HepG2 (cell line): ENCODE data around the gene NUDT22. TPM values are rescaled to one million over a fixed set of nuclear protein-coding genes. Genes with fewer than 3 reads are reported as not detected.

Experiments used
- ARID2 ChIP-seq: sonication (generic); formaldehyde crosslinking; IDR thresholded peaks from 2 replicates; pipeline ENCODE4 v1.8.1; 2022; ENCODE audit warnings: mild to moderate bottlenecking, missing genetic modification reagents, borderline replicate concordance
- DR1 ChIP-seq: sonication (generic); formaldehyde crosslinking; IDR thresholded peaks from 2 replicates; pipeline ENCODE4 v1.8.0; 2021; ENCODE audit warnings: mild to moderate bottlenecking, missing genetic modification reagents, inconsistent platforms
- ELF1 ChIP-seq: sonication (generic); formaldehyde crosslinking; IDR thresholded peaks from 2 replicates; pipeline ENCODE4 v1.4.0; 2020; ENCODE audit warnings: missing genetic modification reagents
- HHEX ChIP-seq: IDR thresholded peaks from 2 replicates; pipeline ENCODE4 v1.6.1; 2016; ENCODE audit warnings: control low read depth
- JDP2 ChIP-seq: sonication (generic); formaldehyde crosslinking; IDR thresholded peaks from 2 replicates; pipeline ENCODE4 v1.8.1; 2022; ENCODE audit warnings: missing genetic modification reagents, borderline replicate concordance
- KAT8 ChIP-seq: IDR thresholded peaks from 2 replicates; pipeline ENCODE4 v1.6.1; 2016; ENCODE audit warnings: missing genetic modification reagents, missing compliant biosample characterization
- MTA3 ChIP-seq: sonication (generic); formaldehyde crosslinking; IDR thresholded peaks from 2 replicates; pipeline ENCODE4 v1.4.0; 2020; ENCODE audit warnings: missing genetic modification reagents
- PITX1 ChIP-seq: sonication (generic); formaldehyde crosslinking; IDR thresholded peaks from 2 replicates; pipeline ENCODE4 v1.5.1; 2020; ENCODE audit warnings: mild to moderate bottlenecking, missing genetic modification reagents
- RORA ChIP-seq: sonication (generic); formaldehyde crosslinking; IDR thresholded peaks from 2 replicates; pipeline ENCODE4 v1.5.0; 2020; ENCODE audit warnings: mild to moderate bottlenecking, missing genetic modification reagents, moderate library complexity
- SCMH1 ChIP-seq: sonication (generic); formaldehyde crosslinking; IDR thresholded peaks from 2 replicates; pipeline ENCODE4 v1.9.0; 2021; ENCODE audit warnings: missing genetic modification reagents, mild to moderate bottlenecking, borderline replicate concordance
- TAF15 ChIP-seq: fragments of 200-400 bp; formaldehyde crosslinking; IDR thresholded peaks from one replicate; pipeline ENCODE4 v1.6.1; 2018; ENCODE audit warnings: mild to moderate bottlenecking, low read depth, low read length; ENCODE audit not compliant: poor library complexity, severe bottlenecking
- TBX2 ChIP-seq: sonication (generic); formaldehyde crosslinking; IDR thresholded peaks from 2 replicates; pipeline ENCODE4 v1.5.0; 2020; ENCODE audit warnings: missing genetic modification reagents, mild to moderate bottlenecking, borderline replicate concordance
- TP53 ChIP-seq: sonication (generic); formaldehyde crosslinking; conservative IDR thresholded peaks from 2 replicates; pipeline ENCODE4 v1.4.0; 2020; ENCODE audit warnings: missing genetic modification reagents
- WIZ ChIP-seq: sonication (generic); formaldehyde crosslinking; IDR thresholded peaks from 2 replicates; pipeline ENCODE4 v1.5.1; 2020; ENCODE audit warnings: mild to moderate bottlenecking, missing genetic modification reagents
- ZNF138 ChIP-seq: sonication (generic); formaldehyde crosslinking; IDR thresholded peaks from 2 replicates; pipeline ENCODE4 v1.5.0; 2020; ENCODE audit warnings: mild to moderate bottlenecking, low read depth, missing genetic modification reagents
- ZNF24 ChIP-seq: fragments of 450-650 bp; IDR thresholded peaks from 2 replicates; pipeline ENCODE4 v1.6.1; 2017; ENCODE audit warnings: antibody characterized with exemption, mild to moderate bottlenecking
- ZNF263 ChIP-seq: sonication (generic); formaldehyde crosslinking; IDR thresholded peaks from 2 replicates; pipeline ENCODE4 v1.4.0; 2020; ENCODE audit warnings: missing genetic modification reagents
- ZNF513 ChIP-seq: sonication (generic); formaldehyde crosslinking; conservative IDR thresholded peaks from 2 replicates; pipeline ENCODE4 v1.5.0; 2020; ENCODE audit warnings: missing genetic modification reagents
- ZNF543 ChIP-seq: sonication (generic); formaldehyde crosslinking; IDR thresholded peaks from 2 replicates; pipeline ENCODE4 v1.4.0; 2020; ENCODE audit warnings: mild to moderate bottlenecking, missing genetic modification reagents
- ZNF546 ChIP-seq: sonication (generic); formaldehyde crosslinking; conservative IDR thresholded peaks from 2 replicates; pipeline ENCODE4 v1.8.1; 2023; ENCODE audit warnings: mild to moderate bottlenecking, missing genetic modification reagents
- ZNF552 ChIP-seq: sonication (generic); formaldehyde crosslinking; IDR thresholded peaks from 2 replicates; pipeline ENCODE4 v1.9.0; 2022; ENCODE audit warnings: missing genetic modification reagents, mild to moderate bottlenecking, borderline replicate concordance
- ZNF558 ChIP-seq: sonication (generic); formaldehyde crosslinking; IDR thresholded peaks from 2 replicates; pipeline ENCODE4 v1.9.0; 2022; ENCODE audit warnings: mild to moderate bottlenecking, missing genetic modification reagents, borderline replicate concordance
- ZNF576 ChIP-seq: sonication (generic); formaldehyde crosslinking; IDR thresholded peaks from 2 replicates; pipeline ENCODE4 v1.4.0; 2020; ENCODE audit warnings: mild to moderate bottlenecking, missing genetic modification reagents
- ZNF678 ChIP-seq: sonication (generic); formaldehyde crosslinking; IDR thresholded peaks from 2 replicates; pipeline ENCODE4 v1.4.0; 2020; ENCODE audit warnings: mild to moderate bottlenecking, missing genetic modification reagents
- ZNF770 ChIP-seq: sonication (generic); formaldehyde crosslinking; IDR thresholded peaks from 2 replicates; pipeline ENCODE4 v1.5.0; 2020; ENCODE audit warnings: mild to moderate bottlenecking, missing genetic modification reagents
- ZSCAN12 ChIP-seq: sonication (generic); formaldehyde crosslinking; IDR thresholded peaks from 2 replicates; pipeline ENCODE4 v1.9.0; 2021; ENCODE audit warnings: mild to moderate bottlenecking, missing genetic modification reagents
- ZSCAN25 ChIP-seq: sonication (generic); formaldehyde crosslinking; IDR thresholded peaks from 2 replicates; pipeline ENCODE4 v1.8.0; 2022; ENCODE audit warnings: mild to moderate bottlenecking, missing genetic modification reagents
- polyA plus RNA-seq, 8 experiments: library from polyadenylated mRNA; depleted of rRNA in 3 of 8; stranded (reverse) in 7 of 8; unstranded in 1 of 8; fragments of >200 nt; fragmentation: Illumina TruSeq in 4 of 8; extraction: Trizol in 4 of 8; gene quantifications; 2 replicates each; pipeline versions ENCODE4 v1.2.1 to v1.2.3, GENCODE V29; 2011 to 2016; ENCODE audit warnings: low read depth in 4 of 8, missing spikeins in 1 of 8, mixed read lengths in 1 of 8; ENCODE audit not compliant: insufficient read depth in 1 of 8
- total RNA-seq, 5 experiments: library from RNA; depleted of rRNA; stranded (reverse); fragments of >200 nt; fragmentation: Illumina TruSeq; extraction: Trizol; gene quantifications; 2 replicates each; pipeline ENCODE4 v1.2.3, GENCODE V29; 2016; ENCODE audit warnings: low read depth in 1 of 5
- TF ChIP-seq, protein P1 (sequence below): sonication (generic); formaldehyde crosslinking; IDR thresholded peaks from 2 replicates; pipeline ENCODE4 v1.4.0; 2020; ENCODE audit warnings: missing genetic modification reagents, mild to moderate bottlenecking, borderline replicate concordance

NUDT22 gene
- total and polyA plus RNA-seq, 2 of the 13 experiments (the other 11 are each of a cell fraction or from before 2014, with no cell fraction given) = 33.5 to 39.8 TPM

- TF ChIP-seq, protein P1, sequence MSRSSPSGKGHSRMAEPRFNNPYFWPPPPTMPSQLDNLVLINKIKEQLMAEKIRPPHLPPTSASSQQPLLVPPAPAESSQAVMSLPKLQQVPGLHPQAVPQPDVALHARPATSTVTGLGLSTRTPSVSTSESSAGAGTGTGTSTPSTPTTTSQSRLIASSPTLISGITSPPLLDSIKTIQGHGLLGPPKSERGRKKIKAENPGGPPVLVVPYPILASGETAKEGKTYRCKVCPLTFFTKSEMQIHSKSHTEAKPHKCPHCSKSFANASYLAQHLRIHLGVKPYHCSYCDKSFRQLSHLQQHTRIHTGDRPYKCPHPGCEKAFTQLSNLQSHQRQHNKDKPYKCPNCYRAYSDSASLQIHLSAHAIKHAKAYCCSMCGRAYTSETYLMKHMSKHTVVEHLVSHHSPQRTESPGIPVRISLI = no peak; the same call in 1 of the 2 replicates
- no peak for TF ChIP-seq RORA (CRISPR knock-in tag)
- peak; percentile 69; the same call in 1 of the 2 replicates for TF ChIP-seq WIZ (CRISPR knock-in tag)
- TF ChIP-seq ZNF576 = no peak
- no peak for TF ChIP-seq ZNF513
- TF ChIP-seq ZNF263 = peak; percentile 48; the same call in 1 of the 2 replicates
- peak; percentile 72 for TF ChIP-seq PITX1 (CRISPR knock-in tag)
- TF ChIP-seq ZNF558 (CRISPR knock-in tag) = peak; percentile 99
- peak; percentile 91 for TF ChIP-seq ZNF678
- peak; percentile 62 for TF ChIP-seq ELF1 (CRISPR knock-in tag)
- peak; percentile 86 for TF ChIP-seq KAT8 (CRISPR knock-in tag)
- TF ChIP-seq ARID2 = peak; percentile 75; the same call in 1 of the 2 replicates
- peak; percentile 31 for TF ChIP-seq TAF15
- TF ChIP-seq ZNF543 (CRISPR knock-in tag) = peak; percentile 95
- peak; percentile 96 for TF ChIP-seq ZNF138 (CRISPR knock-in tag)
- no peak for TF ChIP-seq ZNF546 (CRISPR knock-in tag)
- TF ChIP-seq ZSCAN12 (CRISPR knock-in tag) = no peak
- no peak for TF ChIP-seq HHEX
- TF ChIP-seq TP53 = no peak
- TF ChIP-seq JDP2 (CRISPR knock-in tag) = no peak
- peak; percentile 77 for TF ChIP-seq ZNF770
- TF ChIP-seq MTA3 (CRISPR knock-in tag) = 0 out of 2 replicates have a peak, but pooled peaks have one; percentile 77
- peak; percentile 93 for TF ChIP-seq ZNF552 (CRISPR knock-in tag)
- peak; percentile 81; the same call in 1 of the 2 replicates for TF ChIP-seq ZSCAN25
- TF ChIP-seq DR1 (CRISPR knock-in tag) = no peak; the same call in 1 of the 2 replicates
- TF ChIP-seq TBX2 (CRISPR knock-in tag) = peak; percentile 95
- TF ChIP-seq SCMH1 (CRISPR knock-in tag) = no peak
- TF ChIP-seq ZNF24 = peak; percentile 49; the same call in 1 of the 2 replicates
Measured at GRCh38 chr11:64185175-64185692, 40.8 kb upstream of the NUDT22 start (continued).
